Fibroblast of pulmonary artery (primary cell): Measurements from ENCODE around the gene NCKAP5L.
A peak's percentile ranks its signal among the peaks of the same experiment; 100 is the strongest.

Experiments
- DNase-seq: peaks from one replicate; pipeline ENCODE4 v3.0.0-alpha.2; 2010; ENCODE audit warnings: low read depth
- H3K4me3 ChIP-seq: replicated peaks from 2 replicates; pipeline ENCODE4 v1.5.1; 2011; ENCODE audit warnings: low read depth, mild to moderate bottlenecking, control low read depth, low read length, moderate library complexity
- CTCF ChIP-seq: IDR thresholded peaks from 2 replicates; pipeline ENCODE4 v1.5.1; 2011; ENCODE audit warnings: mild to moderate bottlenecking, control low read depth, low read length, inconsistent platforms; ENCODE audit errors: missing control alignments

Gene NCKAP5L

DNA sequence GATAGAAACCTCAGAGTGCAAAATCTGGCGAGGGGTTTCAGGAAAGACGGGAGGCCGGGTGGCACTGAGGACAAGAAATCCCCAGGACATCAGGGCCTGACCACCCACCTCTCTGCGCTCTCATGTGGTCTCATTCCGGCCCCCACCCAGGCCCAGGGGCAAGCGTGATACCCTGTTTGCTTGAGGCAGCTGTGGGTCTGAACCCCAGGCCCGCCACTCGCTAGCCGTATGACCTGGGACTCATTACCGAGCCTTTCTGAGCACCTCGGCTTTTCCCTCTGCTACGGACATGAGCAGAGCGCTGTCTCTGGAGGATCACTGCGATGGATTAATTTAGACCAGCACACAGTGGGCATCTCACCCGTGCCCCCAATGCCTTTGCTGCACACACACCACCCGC is 40.2 kb upstream of the NCKAP5L start:
- H3K4me3 ChIP-seq: no peak overlapping the region
- TF ChIP-seq CTCF: no peak
- no peak for DNase-seq

- no peak overlapping the region for H3K4me3 ChIP-seq
- TF ChIP-seq CTCF: no peak
- peak; percentile 43 for DNase-seq
These were observed 39.5 kb upstream of the NCKAP5L start for GRCh38 chr12:49867570-49868341.

DNA sequence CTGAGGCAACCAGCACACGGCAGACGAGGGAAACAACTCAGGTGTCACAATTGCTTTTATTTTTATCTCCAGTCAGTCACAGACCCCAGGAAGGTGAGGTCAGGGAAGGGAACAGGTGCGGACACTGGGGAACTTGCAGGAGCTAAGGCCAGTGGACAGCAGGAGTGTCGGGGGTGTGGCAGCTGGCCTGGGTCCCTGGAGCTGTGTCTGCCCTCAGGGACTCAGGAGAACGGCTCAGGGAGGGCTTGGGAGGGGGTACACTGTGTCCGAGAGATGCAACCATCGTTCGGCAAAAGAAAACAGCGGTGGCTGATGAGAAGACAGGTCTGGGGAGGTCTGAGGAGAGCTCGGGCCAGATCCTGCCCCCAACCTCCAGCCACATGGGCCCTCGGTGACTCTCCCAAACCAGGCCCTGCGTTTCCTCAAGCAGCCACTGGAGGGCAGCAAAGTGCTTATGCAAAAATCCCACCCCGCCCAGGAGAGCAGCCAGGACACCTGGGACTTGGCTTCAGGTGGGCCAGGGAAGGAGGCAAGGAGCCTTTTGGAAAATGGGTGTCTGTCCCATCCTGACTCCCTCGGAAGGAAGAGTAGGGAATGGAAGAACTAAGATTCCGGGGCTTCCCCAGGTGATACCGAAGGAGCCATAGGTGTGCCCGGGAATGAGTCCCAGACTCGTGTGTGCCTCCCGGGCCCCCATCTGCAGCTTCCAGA is 38.8 kb upstream of the NCKAP5L start:
- peak; percentile 96 for TF ChIP-seq CTCF
- peak; percentile 67 for DNase-seq
- no peak overlapping the region for H3K4me3 ChIP-seq

DNA sequence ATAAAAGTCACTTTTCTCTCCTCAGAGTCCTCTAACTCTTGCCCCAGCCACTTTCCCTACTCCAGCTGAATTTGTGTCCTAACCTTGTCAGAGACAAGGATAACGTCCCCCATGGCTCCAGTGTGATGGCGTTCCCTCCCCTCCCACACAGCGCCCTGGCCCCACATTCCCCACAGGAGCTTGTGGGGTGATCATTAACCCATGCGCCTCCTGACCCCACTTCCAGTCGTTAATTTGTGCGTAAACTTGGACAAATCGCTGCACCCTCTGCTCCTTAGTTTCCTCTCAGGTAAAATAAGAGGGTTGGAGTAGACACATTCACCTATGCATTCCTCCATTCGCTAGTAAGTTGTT is 37.5 kb upstream of the NCKAP5L start:
- no peak overlapping the region for H3K4me3 ChIP-seq
- DNase-seq: no peak
- TF ChIP-seq CTCF: no peak

- no peak for DNase-seq
- TF ChIP-seq CTCF: no peak
- H3K4me3 ChIP-seq: no peak overlapping the region
These were observed 37.0 kb upstream of the NCKAP5L start for GRCh38 chr12:49865109-49865781.

DNA sequence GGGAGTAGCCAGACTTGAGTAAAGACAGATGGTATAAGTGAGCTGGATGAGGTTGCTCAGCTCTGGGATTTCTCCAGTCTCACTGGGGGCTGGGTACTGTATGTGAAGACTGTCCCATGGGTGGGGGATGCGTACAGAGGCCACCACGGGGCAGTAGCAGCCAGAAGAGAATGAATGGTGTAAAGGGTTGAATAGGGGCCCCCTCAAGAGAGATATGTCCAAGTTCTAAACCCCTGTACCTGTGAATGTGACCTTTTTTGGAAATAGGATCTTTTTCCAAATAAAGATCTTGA is 36.5 kb upstream of the NCKAP5L start:
- no peak for TF ChIP-seq CTCF
- no peak overlapping the region for H3K4me3 ChIP-seq
- no peak for DNase-seq
